IMR-90 (cell line): Measurements from ENCODE around the gene LRRTM4.

Experiments
- CEBPB ChIP-seq: IDR thresholded peaks from 2 replicates; pipeline ENCODE4 v1.6.1; 2012; ENCODE audit warnings: low read depth, low read length, improper control_type of control experiment
- RAD21 ChIP-seq: IDR thresholded peaks from 2 replicates; pipeline ENCODE4 v1.6.1; 2012; ENCODE audit warnings: low read length, improper control_type of control experiment
- RFX5 ChIP-seq: IDR thresholded peaks from 2 replicates; pipeline ENCODE4 v1.8.0; 2012; ENCODE audit warnings: low read depth, mild to moderate bottlenecking, low read length, moderate library complexity
- TF ChIP-seq, protein P1 (sequence below): conservative IDR thresholded peaks from 2 replicates; pipeline ENCODE4 v1.5.1; 2012; ENCODE audit warnings: mild to moderate bottlenecking, low read depth, low read length, improper control_type of control experiment
- TF ChIP-seq, protein P2 (sequence below): fragments of 150-350 bp; IDR thresholded peaks from 2 replicates; pipeline ENCODE4 v1.6.1; 2017; ENCODE audit warnings: mild to moderate bottlenecking, antibody characterized with exemption, low read length, low read depth

DNA sequence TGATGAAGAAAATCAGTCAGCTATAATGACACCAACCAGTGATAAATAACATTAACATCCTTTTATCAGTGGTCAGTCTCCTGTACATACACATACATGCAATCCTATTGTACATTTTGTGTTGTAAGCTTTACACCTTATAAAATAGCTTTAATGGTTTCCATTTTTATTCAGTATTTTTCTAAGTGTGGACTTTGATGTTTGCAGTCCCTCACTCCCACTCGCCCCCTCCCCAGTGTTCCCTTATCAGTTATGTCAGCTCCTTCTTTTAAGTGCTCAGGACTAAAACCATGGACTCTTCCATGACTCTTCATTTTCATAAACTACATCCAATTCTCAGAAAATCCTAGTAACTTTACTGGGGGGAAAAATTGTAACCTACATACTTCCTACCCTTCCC is 713.0 kb downstream of the LRRTM4 start:
- TF ChIP-seq, protein P1, sequence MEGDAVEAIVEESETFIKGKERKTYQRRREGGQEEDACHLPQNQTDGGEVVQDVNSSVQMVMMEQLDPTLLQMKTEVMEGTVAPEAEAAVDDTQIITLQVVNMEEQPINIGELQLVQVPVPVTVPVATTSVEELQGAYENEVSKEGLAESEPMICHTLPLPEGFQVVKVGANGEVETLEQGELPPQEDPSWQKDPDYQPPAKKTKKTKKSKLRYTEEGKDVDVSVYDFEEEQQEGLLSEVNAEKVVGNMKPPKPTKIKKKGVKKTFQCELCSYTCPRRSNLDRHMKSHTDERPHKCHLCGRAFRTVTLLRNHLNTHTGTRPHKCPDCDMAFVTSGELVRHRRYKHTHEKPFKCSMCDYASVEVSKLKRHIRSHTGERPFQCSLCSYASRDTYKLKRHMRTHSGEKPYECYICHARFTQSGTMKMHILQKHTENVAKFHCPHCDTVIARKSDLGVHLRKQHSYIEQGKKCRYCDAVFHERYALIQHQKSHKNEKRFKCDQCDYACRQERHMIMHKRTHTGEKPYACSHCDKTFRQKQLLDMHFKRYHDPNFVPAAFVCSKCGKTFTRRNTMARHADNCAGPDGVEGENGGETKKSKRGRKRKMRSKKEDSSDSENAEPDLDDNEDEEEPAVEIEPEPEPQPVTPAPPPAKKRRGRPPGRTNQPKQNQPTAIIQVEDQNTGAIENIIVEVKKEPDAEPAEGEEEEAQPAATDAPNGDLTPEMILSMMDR: no peak
- TF ChIP-seq RFX5 (no peak), CEBPB (no peak), RAD21 (no peak)
- TF ChIP-seq, protein P2, sequence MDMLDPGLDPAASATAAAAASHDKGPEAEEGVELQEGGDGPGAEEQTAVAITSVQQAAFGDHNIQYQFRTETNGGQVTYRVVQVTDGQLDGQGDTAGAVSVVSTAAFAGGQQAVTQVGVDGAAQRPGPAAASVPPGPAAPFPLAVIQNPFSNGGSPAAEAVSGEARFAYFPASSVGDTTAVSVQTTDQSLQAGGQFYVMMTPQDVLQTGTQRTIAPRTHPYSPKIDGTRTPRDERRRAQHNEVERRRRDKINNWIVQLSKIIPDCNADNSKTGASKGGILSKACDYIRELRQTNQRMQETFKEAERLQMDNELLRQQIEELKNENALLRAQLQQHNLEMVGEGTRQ: no peak
